Gastrocnemius medialis (tissue), 4 donors: Measurements from ENCODE around the gene EFCAB9.

ENCODE experiments used
- POLR2A ChIP-seq, 2 donors: fragments of 450-650 bp; IDR thresholded peaks; one replicate each; pipeline ENCODE4 v1.6.1; 2017; ENCODE audit warnings: antibody characterized with exemption in 2 of 2, mild to moderate bottlenecking in 2 of 2, moderate library complexity in 2 of 2
- TF ChIP-seq, protein P1 (sequence below), 5 experiments: fragments of 450-650 bp in 3 of 5; fragments of 200-600 bp in 2 of 5; sonication (generic) in 2 of 5; IDR thresholded peaks in 4 of 5; conservative IDR thresholded peaks in 1 of 5; 1 replicate in 4 of 5; 2 replicates in 1 of 5; pipeline ENCODE4 v1.5.1; 2016 to 2019; ENCODE audit warnings: antibody characterized with exemption in 5 of 5, mild to moderate bottlenecking in 3 of 5, moderate library complexity in 3 of 5

DNA sequence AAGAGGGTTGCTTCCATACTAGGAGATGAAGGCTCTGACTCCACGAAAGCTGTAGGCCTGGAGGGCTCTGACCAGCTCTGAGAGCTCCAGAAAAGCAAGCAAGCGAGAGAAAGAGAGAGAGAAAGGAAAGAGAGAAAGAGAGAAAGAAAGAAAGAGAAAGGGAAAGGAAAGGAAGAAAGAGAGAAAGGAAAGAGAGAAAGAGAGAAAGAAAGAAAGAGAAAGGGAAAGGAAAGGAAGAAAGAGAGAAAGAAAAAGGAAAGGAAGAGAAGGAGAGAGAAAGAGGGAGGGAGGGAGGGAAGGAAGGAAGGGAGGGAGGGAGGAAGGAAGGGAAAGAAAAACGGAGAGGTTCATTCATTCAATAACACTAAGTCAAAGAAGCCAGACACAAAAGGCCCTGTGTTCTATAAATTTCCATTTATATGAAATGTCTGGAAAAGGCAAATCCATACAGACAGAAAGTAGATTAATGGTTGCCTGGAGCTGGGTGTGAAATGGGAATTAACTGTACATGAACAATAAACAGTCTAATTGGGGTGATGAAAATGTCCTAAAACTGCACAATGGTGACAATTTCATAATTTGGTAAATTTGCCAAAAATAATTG, 4.2 kb upstream of the EFCAB9 start:
- TF ChIP-seq, protein P1, sequence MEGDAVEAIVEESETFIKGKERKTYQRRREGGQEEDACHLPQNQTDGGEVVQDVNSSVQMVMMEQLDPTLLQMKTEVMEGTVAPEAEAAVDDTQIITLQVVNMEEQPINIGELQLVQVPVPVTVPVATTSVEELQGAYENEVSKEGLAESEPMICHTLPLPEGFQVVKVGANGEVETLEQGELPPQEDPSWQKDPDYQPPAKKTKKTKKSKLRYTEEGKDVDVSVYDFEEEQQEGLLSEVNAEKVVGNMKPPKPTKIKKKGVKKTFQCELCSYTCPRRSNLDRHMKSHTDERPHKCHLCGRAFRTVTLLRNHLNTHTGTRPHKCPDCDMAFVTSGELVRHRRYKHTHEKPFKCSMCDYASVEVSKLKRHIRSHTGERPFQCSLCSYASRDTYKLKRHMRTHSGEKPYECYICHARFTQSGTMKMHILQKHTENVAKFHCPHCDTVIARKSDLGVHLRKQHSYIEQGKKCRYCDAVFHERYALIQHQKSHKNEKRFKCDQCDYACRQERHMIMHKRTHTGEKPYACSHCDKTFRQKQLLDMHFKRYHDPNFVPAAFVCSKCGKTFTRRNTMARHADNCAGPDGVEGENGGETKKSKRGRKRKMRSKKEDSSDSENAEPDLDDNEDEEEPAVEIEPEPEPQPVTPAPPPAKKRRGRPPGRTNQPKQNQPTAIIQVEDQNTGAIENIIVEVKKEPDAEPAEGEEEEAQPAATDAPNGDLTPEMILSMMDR (IDR thresholded peaks at IDR 0.05 in 4 of 5, conservative IDR thresholded peaks at IDR 0.05 in 1 of 5), result no peak
- no peak for TF ChIP-seq POLR2A (IDR thresholded peaks at IDR 0.05)
